ENCODE data around the gene DHRS7. TPM values are rescaled to one million over a fixed set of nuclear protein-coding genes. Genes with fewer than 3 reads are reported as not detected.

The DHRS7 gene
- total and polyA plus RNA-seq, 9 of the 15 experiments (the other 6 are each of a cell fraction or from before 2014, with no cell fraction given): 10.2 to 20.1 (median 15.7) TPM

GRCh38 chr14:60188115-60188514, 22.9 kb upstream of the DHRS7 start:
- Histone ChIP-seq H3K9me1 (ENCODE audit: control insufficient read depth, insufficient read depth, low read length) (no peaks in the 10 kb centered on the region), H3K9ac (ENCODE audit: insufficient read depth in 1 of 2, low read depth in 2 of 2, low read length in 2 of 2) (no peak overlapping the region), H2AFZ (ENCODE audit: low read depth, low read length) (no peak overlapping the region), H4K20me1 (replicated peaks; ENCODE audit: control insufficient read depth, insufficient read depth, low read length) (no peaks in the 10 kb centered on the region), H3K27ac (ENCODE audit: extremely low read depth, low read depth, low read length) (no peak overlapping the region), H3K4me3 (no peak overlapping the region), H3K4me1 (replicated peaks in 1 of 2; ENCODE audit: control insufficient read depth in 2 of 2, insufficient read depth in 2 of 2, low read length in 2 of 2) (no peaks in the 10 kb centered on the region), H3K79me2 (ENCODE audit: control insufficient read depth, insufficient read depth, low read length) (no peaks in the 10 kb centered on the region), H3K9me3 (replicated peaks; ENCODE audit: control insufficient read depth, insufficient read depth, low read depth, low read length) (no peaks in the 10 kb centered on the region), H3K36me3 (ENCODE audit: control insufficient read depth, insufficient read depth, low read length) (no peaks in the 10 kb centered on the region), H3K4me2 (ENCODE audit: insufficient read depth, low read length) (no peak overlapping the region), H3K27me3 (ENCODE audit: control insufficient read depth in 2 of 2, insufficient read depth in 2 of 2, low read length in 2 of 2) (peaks cover 0 to 3% of the 10 kb centered on the region in 2 experiments; a peak in 1 of 5 replicates)
- FAIRE-seq (no peak), DNase-seq (ENCODE audit: extremely low read depth in 1 of 4, low spot score in 3 of 4) (peak in 1 of 4 experiments; percentile 22), ATAC-seq (peak; percentile 73)
- BruUV-seq (replicated peaks): no TSS peak
- in situ Hi-C loops (cut with MboI) (no loop called here), intact Hi-C loops (cut with micrococcal nuclease) (loop anchor here (2.0 to 10.0 kb wide), 3 partner anchors 144 to 683 kb away; no protein-coding TSS in a partner anchor)
- WGBS (ENCODE audit: insufficient coverage, low coverage, missing lambda C conversion rate): 5% methylated on average over 2 of the region's 3 CpGs
- ChIA-PET CTCF (ENCODE audit: low intra/inter-chr PET ratio) (interaction anchor here (2.1 kb wide), 1 partner anchor 373 kb away, joined by 9 read pairs; no protein-coding TSS in a partner anchor), POLR2A (no interaction called here)
- TF ChIP-seq, protein P1, sequence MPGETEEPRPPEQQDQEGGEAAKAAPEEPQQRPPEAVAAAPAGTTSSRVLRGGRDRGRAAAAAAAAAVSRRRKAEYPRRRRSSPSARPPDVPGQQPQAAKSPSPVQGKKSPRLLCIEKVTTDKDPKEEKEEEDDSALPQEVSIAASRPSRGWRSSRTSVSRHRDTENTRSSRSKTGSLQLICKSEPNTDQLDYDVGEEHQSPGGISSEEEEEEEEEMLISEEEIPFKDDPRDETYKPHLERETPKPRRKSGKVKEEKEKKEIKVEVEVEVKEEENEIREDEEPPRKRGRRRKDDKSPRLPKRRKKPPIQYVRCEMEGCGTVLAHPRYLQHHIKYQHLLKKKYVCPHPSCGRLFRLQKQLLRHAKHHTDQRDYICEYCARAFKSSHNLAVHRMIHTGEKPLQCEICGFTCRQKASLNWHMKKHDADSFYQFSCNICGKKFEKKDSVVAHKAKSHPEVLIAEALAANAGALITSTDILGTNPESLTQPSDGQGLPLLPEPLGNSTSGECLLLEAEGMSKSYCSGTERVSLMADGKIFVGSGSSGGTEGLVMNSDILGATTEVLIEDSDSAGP (CRISPR knock-in tag; IDR thresholded peaks at IDR 0.05): no peak
- TF ChIP-seq LEF1 (IDR thresholded peaks at IDR 0.05): no peak
- TF ChIP-seq CTCF (IDR thresholded peaks at IDR 0.05 in 2 of 3, conservative IDR thresholded peaks at IDR 0.05 in 1 of 3; ENCODE audit: insufficient read depth in 2 of 3, low read depth in 1 of 3, low read length in 3 of 3): peak in 1 of 3 experiments; percentile 39; a peak in 2 of 6 replicates
- TF ChIP-seq CEBPB (tag; IDR thresholded peaks at IDR 0.05): no peak
- TF ChIP-seq, protein P2, sequence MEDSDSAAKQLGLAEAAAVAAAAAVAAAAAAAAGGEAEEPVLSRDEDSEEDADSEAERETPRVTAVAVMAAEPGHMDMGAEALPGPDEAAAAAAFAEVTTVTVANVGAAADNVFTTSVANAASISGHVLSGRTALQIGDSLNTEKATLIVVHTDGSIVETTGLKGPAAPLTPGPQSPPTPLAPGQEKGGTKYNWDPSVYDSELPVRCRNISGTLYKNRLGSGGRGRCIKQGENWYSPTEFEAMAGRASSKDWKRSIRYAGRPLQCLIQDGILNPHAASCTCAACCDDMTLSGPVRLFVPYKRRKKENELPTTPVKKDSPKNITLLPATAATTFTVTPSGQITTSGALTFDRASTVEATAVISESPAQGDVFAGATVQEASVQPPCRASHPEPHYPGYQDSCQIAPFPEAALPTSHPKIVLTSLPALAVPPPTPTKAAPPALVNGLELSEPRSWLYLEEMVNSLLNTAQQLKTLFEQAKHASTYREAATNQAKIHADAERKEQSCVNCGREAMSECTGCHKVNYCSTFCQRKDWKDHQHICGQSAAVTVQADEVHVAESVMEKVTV (CRISPR knock-in tag; IDR thresholded peaks at IDR 0.05): no peak
- TF ChIP-seq, protein P3, sequence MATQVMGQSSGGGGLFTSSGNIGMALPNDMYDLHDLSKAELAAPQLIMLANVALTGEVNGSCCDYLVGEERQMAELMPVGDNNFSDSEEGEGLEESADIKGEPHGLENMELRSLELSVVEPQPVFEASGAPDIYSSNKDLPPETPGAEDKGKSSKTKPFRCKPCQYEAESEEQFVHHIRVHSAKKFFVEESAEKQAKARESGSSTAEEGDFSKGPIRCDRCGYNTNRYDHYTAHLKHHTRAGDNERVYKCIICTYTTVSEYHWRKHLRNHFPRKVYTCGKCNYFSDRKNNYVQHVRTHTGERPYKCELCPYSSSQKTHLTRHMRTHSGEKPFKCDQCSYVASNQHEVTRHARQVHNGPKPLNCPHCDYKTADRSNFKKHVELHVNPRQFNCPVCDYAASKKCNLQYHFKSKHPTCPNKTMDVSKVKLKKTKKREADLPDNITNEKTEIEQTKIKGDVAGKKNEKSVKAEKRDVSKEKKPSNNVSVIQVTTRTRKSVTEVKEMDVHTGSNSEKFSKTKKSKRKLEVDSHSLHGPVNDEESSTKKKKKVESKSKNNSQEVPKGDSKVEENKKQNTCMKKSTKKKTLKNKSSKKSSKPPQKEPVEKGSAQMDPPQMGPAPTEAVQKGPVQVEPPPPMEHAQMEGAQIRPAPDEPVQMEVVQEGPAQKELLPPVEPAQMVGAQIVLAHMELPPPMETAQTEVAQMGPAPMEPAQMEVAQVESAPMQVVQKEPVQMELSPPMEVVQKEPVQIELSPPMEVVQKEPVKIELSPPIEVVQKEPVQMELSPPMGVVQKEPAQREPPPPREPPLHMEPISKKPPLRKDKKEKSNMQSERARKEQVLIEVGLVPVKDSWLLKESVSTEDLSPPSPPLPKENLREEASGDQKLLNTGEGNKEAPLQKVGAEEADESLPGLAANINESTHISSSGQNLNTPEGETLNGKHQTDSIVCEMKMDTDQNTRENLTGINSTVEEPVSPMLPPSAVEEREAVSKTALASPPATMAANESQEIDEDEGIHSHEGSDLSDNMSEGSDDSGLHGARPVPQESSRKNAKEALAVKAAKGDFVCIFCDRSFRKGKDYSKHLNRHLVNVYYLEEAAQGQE (IDR thresholded peaks at IDR 0.05; ENCODE audit: borderline replicate concordance): peak; percentile 39; the same call in 1 of the 2 replicates
- TF ChIP-seq, protein P3 (CRISPR knock-in tag; IDR thresholded peaks at IDR 0.05; ENCODE audit: low read depth): no peak
- TF ChIP-seq RAD21 (CRISPR knock-in tag; conservative IDR thresholded peaks at IDR 0.05 in 1 of 2, IDR thresholded peaks at IDR 0.05 in 1 of 2): peak; percentile 31 to 63
